Measurements from ENCODE around the gene AHCTF1. TPM values are rescaled to one million over a fixed set of nuclear protein-coding genes. Genes with fewer than 3 reads are reported as not detected.

The AHCTF1 gene
- total RNA-seq, 1 experiment from 2014 or later = 46.4 TPM

GRCh38 chr1:246825557-246826175 lies 106.1 kb downstream of the AHCTF1 start:
- H3K4me3 Mint-ChIP-seq = no peak overlapping the region
- no peaks in the 10 kb centered on the region for H3K4me1 Mint-ChIP-seq
- H3K27ac Mint-ChIP-seq = no peak overlapping the region
- peaks cover 26% of the 10 kb centered on the region for H3K9me3 Mint-ChIP-seq
- H3K36me3 Mint-ChIP-seq = peaks cover 15% of the 10 kb centered on the region
- POLR2A ChIA-PET = no interaction called here
- H3K27me3 Mint-ChIP-seq (ENCODE audit: low read depth) = no peaks in the 10 kb centered on the region; the same call in 1 of the 2 replicates
- TF ChIP-seq, protein P1, sequence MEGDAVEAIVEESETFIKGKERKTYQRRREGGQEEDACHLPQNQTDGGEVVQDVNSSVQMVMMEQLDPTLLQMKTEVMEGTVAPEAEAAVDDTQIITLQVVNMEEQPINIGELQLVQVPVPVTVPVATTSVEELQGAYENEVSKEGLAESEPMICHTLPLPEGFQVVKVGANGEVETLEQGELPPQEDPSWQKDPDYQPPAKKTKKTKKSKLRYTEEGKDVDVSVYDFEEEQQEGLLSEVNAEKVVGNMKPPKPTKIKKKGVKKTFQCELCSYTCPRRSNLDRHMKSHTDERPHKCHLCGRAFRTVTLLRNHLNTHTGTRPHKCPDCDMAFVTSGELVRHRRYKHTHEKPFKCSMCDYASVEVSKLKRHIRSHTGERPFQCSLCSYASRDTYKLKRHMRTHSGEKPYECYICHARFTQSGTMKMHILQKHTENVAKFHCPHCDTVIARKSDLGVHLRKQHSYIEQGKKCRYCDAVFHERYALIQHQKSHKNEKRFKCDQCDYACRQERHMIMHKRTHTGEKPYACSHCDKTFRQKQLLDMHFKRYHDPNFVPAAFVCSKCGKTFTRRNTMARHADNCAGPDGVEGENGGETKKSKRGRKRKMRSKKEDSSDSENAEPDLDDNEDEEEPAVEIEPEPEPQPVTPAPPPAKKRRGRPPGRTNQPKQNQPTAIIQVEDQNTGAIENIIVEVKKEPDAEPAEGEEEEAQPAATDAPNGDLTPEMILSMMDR (IDR thresholded peaks at IDR 0.05) = no peak
- TF ChIP-seq, protein P2, sequence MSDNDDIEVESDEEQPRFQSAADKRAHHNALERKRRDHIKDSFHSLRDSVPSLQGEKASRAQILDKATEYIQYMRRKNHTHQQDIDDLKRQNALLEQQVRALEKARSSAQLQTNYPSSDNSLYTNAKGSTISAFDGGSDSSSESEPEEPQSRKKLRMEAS (CRISPR knock-in tag; IDR thresholded peaks at IDR 0.05) = no peak
- TF ChIP-seq, protein P3, sequence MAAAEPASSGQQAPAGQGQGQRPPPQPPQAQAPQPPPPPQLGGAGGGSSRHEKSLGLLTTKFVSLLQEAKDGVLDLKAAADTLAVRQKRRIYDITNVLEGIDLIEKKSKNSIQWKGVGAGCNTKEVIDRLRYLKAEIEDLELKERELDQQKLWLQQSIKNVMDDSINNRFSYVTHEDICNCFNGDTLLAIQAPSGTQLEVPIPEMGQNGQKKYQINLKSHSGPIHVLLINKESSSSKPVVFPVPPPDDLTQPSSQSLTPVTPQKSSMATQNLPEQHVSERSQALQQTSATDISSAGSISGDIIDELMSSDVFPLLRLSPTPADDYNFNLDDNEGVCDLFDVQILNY (CRISPR knock-in tag; IDR thresholded peaks at IDR 0.05) = no peak
- no peak for TF ChIP-seq RELA (CRISPR knock-in tag; IDR thresholded peaks at IDR 0.05; ENCODE audit: borderline replicate concordance)
- TF ChIP-seq ZNF425 (CRISPR knock-in tag; conservative IDR thresholded peaks at IDR 0.05) = no peak
- TF ChIP-seq, protein P4, sequence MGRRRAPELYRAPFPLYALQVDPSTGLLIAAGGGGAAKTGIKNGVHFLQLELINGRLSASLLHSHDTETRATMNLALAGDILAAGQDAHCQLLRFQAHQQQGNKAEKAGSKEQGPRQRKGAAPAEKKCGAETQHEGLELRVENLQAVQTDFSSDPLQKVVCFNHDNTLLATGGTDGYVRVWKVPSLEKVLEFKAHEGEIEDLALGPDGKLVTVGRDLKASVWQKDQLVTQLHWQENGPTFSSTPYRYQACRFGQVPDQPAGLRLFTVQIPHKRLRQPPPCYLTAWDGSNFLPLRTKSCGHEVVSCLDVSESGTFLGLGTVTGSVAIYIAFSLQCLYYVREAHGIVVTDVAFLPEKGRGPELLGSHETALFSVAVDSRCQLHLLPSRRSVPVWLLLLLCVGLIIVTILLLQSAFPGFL (CRISPR knock-in tag; IDR thresholded peaks at IDR 0.05; ENCODE audit: borderline replicate concordance) = no peak
- no peak for TF ChIP-seq SP1 (CRISPR knock-in tag; conservative IDR thresholded peaks at IDR 0.05)
- TF ChIP-seq ZNF423 (CRISPR knock-in tag; IDR thresholded peaks at IDR 0.05) = no peak
- no peak for TF ChIP-seq GRHL2 (CRISPR knock-in tag; IDR thresholded peaks at IDR 0.05; ENCODE audit: insufficient replicate concordance, severe bottlenecking)
- TF ChIP-seq MXD4 (CRISPR knock-in tag; IDR thresholded peaks at IDR 0.05; ENCODE audit: borderline replicate concordance) = no peak
- TF ChIP-seq IRF2 (CRISPR knock-in tag; IDR thresholded peaks at IDR 0.05; ENCODE audit: borderline replicate concordance, low read depth) = no peak
- TF ChIP-seq, protein P5, sequence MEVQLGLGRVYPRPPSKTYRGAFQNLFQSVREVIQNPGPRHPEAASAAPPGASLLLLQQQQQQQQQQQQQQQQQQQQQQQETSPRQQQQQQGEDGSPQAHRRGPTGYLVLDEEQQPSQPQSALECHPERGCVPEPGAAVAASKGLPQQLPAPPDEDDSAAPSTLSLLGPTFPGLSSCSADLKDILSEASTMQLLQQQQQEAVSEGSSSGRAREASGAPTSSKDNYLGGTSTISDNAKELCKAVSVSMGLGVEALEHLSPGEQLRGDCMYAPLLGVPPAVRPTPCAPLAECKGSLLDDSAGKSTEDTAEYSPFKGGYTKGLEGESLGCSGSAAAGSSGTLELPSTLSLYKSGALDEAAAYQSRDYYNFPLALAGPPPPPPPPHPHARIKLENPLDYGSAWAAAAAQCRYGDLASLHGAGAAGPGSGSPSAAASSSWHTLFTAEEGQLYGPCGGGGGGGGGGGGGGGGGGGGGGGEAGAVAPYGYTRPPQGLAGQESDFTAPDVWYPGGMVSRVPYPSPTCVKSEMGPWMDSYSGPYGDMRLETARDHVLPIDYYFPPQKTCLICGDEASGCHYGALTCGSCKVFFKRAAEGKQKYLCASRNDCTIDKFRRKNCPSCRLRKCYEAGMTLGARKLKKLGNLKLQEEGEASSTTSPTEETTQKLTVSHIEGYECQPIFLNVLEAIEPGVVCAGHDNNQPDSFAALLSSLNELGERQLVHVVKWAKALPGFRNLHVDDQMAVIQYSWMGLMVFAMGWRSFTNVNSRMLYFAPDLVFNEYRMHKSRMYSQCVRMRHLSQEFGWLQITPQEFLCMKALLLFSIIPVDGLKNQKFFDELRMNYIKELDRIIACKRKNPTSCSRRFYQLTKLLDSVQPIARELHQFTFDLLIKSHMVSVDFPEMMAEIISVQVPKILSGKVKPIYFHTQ (CRISPR knock-in tag; IDR thresholded peaks at IDR 0.05) = no peak
- no peak for TF ChIP-seq MLX (CRISPR knock-in tag; IDR thresholded peaks at IDR 0.05)
- TF ChIP-seq EMX1 (CRISPR knock-in tag; IDR thresholded peaks at IDR 0.05) = no peak
- TF ChIP-seq ESRRA (CRISPR knock-in tag; IDR thresholded peaks at IDR 0.05; ENCODE audit: borderline replicate concordance) = no peak
- TF ChIP-seq JUN (CRISPR knock-in tag; IDR thresholded peaks at IDR 0.05) = no peak
- no peak for TF ChIP-seq JAZF1 (CRISPR knock-in tag; IDR thresholded peaks at IDR 0.05)
- no peak for TF ChIP-seq KAT7 (CRISPR knock-in tag; IDR thresholded peaks at IDR 0.05; ENCODE audit: borderline replicate concordance)
- CTCF ChIA-PET = no interaction called here
- ATAC-seq (no peak), DNase-seq (ENCODE audit: low spot score) (no peak)

Data from WTC11 (cell line).